Osteoblast (primary cell): ENCODE data around the gene FAM9A. TPM values are rescaled to one million over a fixed set of nuclear protein-coding genes. Genes with fewer than 3 reads are reported as not detected.

Source experiments
- DNase-seq: peaks from one replicate; pipeline ENCODE4 v3.0.0; 2011; ENCODE audit warnings: low spot score, mixed read lengths; ENCODE audit not compliant: insufficient read length; ENCODE audit errors: missing footprints
- H2AFZ ChIP-seq: 2 replicates; pipeline ENCODE4 v1.6.0; 2011; ENCODE audit warnings: mild to moderate bottlenecking, low read length
- H3K27ac ChIP-seq: 2 replicates; pipeline ENCODE4 v1.5.1; 2011; ENCODE audit warnings: mild to moderate bottlenecking, low read depth, low read length, moderate library complexity
- H3K27me3 ChIP-seq: 2 replicates; pipeline ENCODE4 v1.6.0; 2012; ENCODE audit warnings: mild to moderate bottlenecking, control low read depth, inconsistent platforms, low read length, moderate library complexity; ENCODE audit not compliant: insufficient read depth
- H3K36me3 ChIP-seq: 2 replicates; pipeline ENCODE4 v1.5.1; 2011; ENCODE audit warnings: mild to moderate bottlenecking, low read length, control low read depth, moderate library complexity; ENCODE audit not compliant: insufficient read depth
- H3K4me1 ChIP-seq: 2 replicates; pipeline ENCODE4 v1.5.1; 2011; ENCODE audit warnings: mild to moderate bottlenecking, low read length, control low read depth, moderate library complexity; ENCODE audit not compliant: insufficient read depth
- H3K4me2 ChIP-seq: 2 replicates; pipeline ENCODE4 v1.6.0; 2011; ENCODE audit warnings: mild to moderate bottlenecking, low read length; ENCODE audit not compliant: insufficient read depth
- H3K4me3 ChIP-seq: fragments of 200-600 bp; sonication (generic); 3 replicates; pipeline ENCODE4 v1.5.1; 2012; ENCODE audit warnings: mild to moderate bottlenecking, low read length, inconsistent platforms; ENCODE audit not compliant: insufficient read depth
- H3K79me2 ChIP-seq: 2 replicates; pipeline ENCODE4 v1.6.0; 2012; ENCODE audit warnings: mild to moderate bottlenecking, low read length, control low read depth, inconsistent platforms; ENCODE audit not compliant: insufficient read depth
- H3K9me3 ChIP-seq: 2 replicates; pipeline ENCODE4 v1.5.1; 2011; ENCODE audit warnings: low read depth, low read length, control low read depth
- H4K20me1 ChIP-seq: 2 replicates; pipeline ENCODE4 v1.6.0; 2012; ENCODE audit warnings: mild to moderate bottlenecking, low read length, control low read depth; ENCODE audit not compliant: insufficient read depth
- CTCF ChIP-seq: IDR thresholded peaks from 2 replicates; pipeline ENCODE4 v1.5.1; 2011; ENCODE audit warnings: mild to moderate bottlenecking, low read depth, low read length, moderate library complexity; ENCODE audit errors: extremely low read depth
- total RNA-seq: library from RNA; depleted of rRNA; stranded (reverse); fragments of >200 nt; gene quantifications from 2 replicates; pipeline ENCODE4 v1.2.3, GENCODE V29; 2012

Gene FAM9A
- total RNA-seq, 1 donor: not detected

GRCh38 chrX:8820910-8821527 is 19.8 kb upstream of the FAM9A start:
- DNase-seq: no peak
- no peak for TF ChIP-seq CTCF
- Histone ChIP-seq H3K27ac (no peak overlapping the region), H3K36me3 (no peaks in the 10 kb centered on the region), H3K4me1 (no peaks in the 10 kb centered on the region), H3K9me3 (no peaks in the 10 kb centered on the region), H3K4me3 (no peak overlapping the region), H3K79me2 (no peaks in the 10 kb centered on the region), H2AFZ (no peak overlapping the region), H3K4me2 (no peak overlapping the region), H3K27me3 (no peaks in the 10 kb centered on the region), H4K20me1 (no peaks in the 10 kb centered on the region)

DNA sequence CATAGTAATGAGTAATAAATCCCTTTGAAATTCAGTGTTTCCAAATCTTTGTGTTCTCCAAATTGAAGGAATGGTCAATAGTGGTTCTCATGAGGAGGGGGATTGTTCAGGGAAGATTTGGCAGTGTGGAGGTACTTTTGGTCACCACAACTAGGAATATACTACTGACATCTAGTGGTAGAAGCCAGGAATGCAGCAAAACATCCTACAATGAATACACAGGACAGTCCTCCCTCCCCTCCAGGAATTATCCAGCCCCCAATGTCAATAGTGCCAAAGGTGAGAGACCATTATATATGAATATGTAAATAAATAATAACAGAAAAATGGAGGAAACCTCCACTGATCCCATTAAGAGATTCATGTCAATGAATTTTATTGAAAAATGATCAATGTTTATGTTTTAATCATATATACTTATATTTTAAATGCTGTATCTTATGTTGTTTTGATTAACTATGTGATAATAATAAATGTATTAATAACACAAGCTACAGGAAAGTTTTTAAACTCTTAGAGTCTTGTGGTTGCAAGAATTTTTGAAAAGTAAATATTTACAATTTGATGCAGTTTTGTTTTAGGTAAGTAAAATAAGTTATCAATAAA is 14.4 kb upstream of the FAM9A start:
- peak; percentile 78 for TF ChIP-seq CTCF

GRCh38 chrX:8813036-8813435 is 11.9 kb upstream of the FAM9A start:
- Histone ChIP-seq H3K36me3 (no peaks in the 10 kb centered on the region), H3K27me3 (no peaks in the 10 kb centered on the region), H3K27ac (no peak overlapping the region), H4K20me1 (no peaks in the 10 kb centered on the region), H3K4me2 (no peak overlapping the region), H3K79me2 (no peaks in the 10 kb centered on the region), H2AFZ (no peak overlapping the region), H3K4me3 (no peak overlapping the region), H3K4me1 (no peaks in the 10 kb centered on the region), H3K9me3 (no peaks in the 10 kb centered on the region)
- no peak for TF ChIP-seq CTCF
- DNase-seq: no peak

More for the DNA sequence above, 14.4 kb upstream of the FAM9A start:
- H3K27me3 ChIP-seq: no peaks in the 10 kb centered on the region
- no peaks in the 10 kb centered on the region for H3K4me1 ChIP-seq
- no peaks in the 10 kb centered on the region for H4K20me1 ChIP-seq
- no peaks in the 10 kb centered on the region for H3K9me3 ChIP-seq
- no peak overlapping the region for H3K4me3 ChIP-seq
- DNase-seq: peak; percentile 39
- H3K27ac ChIP-seq: no peak overlapping the region
- no peaks in the 10 kb centered on the region for H3K36me3 ChIP-seq
- H3K79me2 ChIP-seq: no peaks in the 10 kb centered on the region
- no peak overlapping the region for H3K4me2 ChIP-seq
- no peak overlapping the region for H2AFZ ChIP-seq

DNA sequence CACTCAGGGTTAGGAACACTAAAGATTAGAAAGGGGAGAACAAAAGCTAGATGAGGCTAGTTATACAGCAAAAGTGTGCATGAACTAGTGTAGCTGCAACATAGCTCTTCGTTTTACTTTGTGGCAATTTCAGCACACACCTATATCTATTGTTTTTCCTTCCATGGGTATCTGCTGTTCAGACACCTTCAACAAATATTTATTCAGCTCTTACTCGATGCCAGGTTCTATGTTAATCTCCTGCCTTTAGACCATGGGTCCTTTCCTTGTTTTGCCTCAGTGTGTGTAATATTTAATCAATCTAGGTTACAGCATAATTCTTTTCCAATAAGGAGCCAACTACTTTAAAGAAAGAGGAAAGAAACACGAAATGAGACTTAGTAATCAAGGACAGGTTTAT is 10.4 kb upstream of the FAM9A start:
- Histone ChIP-seq H3K36me3 (no peaks in the 10 kb centered on the region), H4K20me1 (no peaks in the 10 kb centered on the region), H3K79me2 (no peaks in the 10 kb centered on the region), H3K4me3 (no peak overlapping the region), H3K9me3 (no peaks in the 10 kb centered on the region), H2AFZ (no peak overlapping the region), H3K27me3 (no peaks in the 10 kb centered on the region), H3K27ac (no peak overlapping the region), H3K4me2 (no peak overlapping the region), H3K4me1 (no peaks in the 10 kb centered on the region)
- DNase-seq: no peak
- TF ChIP-seq CTCF: no peak
